ENCODE results near the gene LMNA.

DNA sequence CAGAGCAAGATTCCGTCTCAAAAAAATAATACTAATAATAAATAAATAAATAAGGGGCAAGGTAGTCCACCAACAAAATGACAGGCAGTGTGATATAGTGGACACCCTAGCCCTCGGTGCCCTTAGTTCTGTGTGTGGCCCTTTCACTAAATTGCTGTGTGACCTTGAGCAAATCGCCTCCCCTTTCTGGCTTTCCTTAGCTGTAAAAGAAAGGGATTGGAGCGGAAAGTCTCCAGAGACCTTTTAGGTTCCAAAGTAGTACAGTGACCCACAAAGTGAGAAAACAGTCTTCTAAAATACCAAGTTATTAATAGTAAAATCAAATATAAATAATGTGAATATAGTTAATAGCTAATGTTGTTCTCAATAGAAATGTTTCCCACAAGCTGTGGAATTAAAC, 7.6 kb downstream of the LMNA start:
- TF ChIP-seq, protein P1, sequence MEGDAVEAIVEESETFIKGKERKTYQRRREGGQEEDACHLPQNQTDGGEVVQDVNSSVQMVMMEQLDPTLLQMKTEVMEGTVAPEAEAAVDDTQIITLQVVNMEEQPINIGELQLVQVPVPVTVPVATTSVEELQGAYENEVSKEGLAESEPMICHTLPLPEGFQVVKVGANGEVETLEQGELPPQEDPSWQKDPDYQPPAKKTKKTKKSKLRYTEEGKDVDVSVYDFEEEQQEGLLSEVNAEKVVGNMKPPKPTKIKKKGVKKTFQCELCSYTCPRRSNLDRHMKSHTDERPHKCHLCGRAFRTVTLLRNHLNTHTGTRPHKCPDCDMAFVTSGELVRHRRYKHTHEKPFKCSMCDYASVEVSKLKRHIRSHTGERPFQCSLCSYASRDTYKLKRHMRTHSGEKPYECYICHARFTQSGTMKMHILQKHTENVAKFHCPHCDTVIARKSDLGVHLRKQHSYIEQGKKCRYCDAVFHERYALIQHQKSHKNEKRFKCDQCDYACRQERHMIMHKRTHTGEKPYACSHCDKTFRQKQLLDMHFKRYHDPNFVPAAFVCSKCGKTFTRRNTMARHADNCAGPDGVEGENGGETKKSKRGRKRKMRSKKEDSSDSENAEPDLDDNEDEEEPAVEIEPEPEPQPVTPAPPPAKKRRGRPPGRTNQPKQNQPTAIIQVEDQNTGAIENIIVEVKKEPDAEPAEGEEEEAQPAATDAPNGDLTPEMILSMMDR (IDR thresholded peaks at IDR 0.05; ENCODE audit: insufficient read depth, low read length) = no peak
- no peak for TF ChIP-seq POLR2AphosphoS5 (IDR thresholded peaks at IDR 0.05; ENCODE audit: low read depth)
- TF ChIP-seq, protein P2, sequence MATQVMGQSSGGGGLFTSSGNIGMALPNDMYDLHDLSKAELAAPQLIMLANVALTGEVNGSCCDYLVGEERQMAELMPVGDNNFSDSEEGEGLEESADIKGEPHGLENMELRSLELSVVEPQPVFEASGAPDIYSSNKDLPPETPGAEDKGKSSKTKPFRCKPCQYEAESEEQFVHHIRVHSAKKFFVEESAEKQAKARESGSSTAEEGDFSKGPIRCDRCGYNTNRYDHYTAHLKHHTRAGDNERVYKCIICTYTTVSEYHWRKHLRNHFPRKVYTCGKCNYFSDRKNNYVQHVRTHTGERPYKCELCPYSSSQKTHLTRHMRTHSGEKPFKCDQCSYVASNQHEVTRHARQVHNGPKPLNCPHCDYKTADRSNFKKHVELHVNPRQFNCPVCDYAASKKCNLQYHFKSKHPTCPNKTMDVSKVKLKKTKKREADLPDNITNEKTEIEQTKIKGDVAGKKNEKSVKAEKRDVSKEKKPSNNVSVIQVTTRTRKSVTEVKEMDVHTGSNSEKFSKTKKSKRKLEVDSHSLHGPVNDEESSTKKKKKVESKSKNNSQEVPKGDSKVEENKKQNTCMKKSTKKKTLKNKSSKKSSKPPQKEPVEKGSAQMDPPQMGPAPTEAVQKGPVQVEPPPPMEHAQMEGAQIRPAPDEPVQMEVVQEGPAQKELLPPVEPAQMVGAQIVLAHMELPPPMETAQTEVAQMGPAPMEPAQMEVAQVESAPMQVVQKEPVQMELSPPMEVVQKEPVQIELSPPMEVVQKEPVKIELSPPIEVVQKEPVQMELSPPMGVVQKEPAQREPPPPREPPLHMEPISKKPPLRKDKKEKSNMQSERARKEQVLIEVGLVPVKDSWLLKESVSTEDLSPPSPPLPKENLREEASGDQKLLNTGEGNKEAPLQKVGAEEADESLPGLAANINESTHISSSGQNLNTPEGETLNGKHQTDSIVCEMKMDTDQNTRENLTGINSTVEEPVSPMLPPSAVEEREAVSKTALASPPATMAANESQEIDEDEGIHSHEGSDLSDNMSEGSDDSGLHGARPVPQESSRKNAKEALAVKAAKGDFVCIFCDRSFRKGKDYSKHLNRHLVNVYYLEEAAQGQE (IDR thresholded peaks at IDR 0.05; ENCODE audit: insufficient replicate concordance, low read depth) = no peak
